AG04449 (cell line): Measurements from ENCODE around the gene GNAS-AS1.
A peak's percentile ranks its signal among the peaks of the same experiment; 100 is the strongest.

Source experiments
- CTCF ChIA-PET: fragments of 350-600 bp; formaldehyde crosslinking; extraction: SDS; loops from one replicate; lab custom pipeline; 2021; ENCODE audit warnings: antibody characterized with exemption; lab: Yijun Ruan, JAX
- POLR2A ChIA-PET: fragments of 400-600, 350-600 bp; formaldehyde crosslinking; extraction: SDS; loops from one replicate; lab custom pipeline; 2020; ENCODE audit warnings: antibody characterized with exemption, inconsistent platforms; lab: Yijun Ruan, JAX
- DNase-seq: peaks from one replicate; pipeline ENCODE4 v3.0.0-alpha.2; 2010; ENCODE audit warnings: low read depth, low spot score
- H3K4me3 ChIP-seq: 2 replicates; pipeline ENCODE4 v1.5.1; 2011; ENCODE audit warnings: low read depth, mild to moderate bottlenecking, control low read depth, low read length
- CTCF ChIP-seq: IDR thresholded peaks from one replicate; pipeline ENCODE4 v1.5.1; 2011; ENCODE audit warnings: mild to moderate bottlenecking, moderate library complexity, low read length, control low read depth, inconsistent platforms; ENCODE audit not compliant: insufficient read depth; ENCODE audit errors: missing control alignments

GNAS-AS1 gene

DNA sequence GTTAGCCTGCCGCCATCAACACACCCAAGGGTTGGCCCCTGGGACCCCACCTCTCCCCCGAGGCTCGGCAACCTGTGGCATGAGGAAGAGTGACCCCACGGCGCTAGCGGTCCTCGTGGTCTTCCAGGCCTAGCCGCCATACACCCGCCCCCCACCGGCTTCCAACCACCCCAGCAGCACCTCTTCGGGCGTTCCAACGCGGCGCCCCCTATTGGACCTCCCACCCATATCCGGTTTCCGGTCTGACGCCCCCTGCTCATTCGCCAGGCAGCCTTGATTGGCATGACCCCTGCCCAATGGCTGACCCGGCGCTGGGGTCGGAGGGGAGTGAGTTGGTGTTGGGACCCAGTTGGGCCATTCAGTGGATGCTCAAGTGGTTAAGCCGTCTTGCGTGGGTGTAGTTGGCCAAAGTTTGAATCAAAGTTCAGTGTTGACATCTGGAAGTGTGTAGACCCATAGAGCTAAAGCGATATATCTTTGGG, at the start of gene GNAS-AS1:
TSS of gene GNAS-AS1 (minus strand) at position 210 of the 482 bp plus-strand sequence.
- H3K4me3 ChIP-seq = peak within 1 kb of the TSS; percentile 73
- no peak for TF ChIP-seq CTCF
- POLR2A ChIA-PET = no interaction called here
- DNase-seq = peak; percentile 61
- CTCF ChIA-PET = interaction anchor here (0.6 to 3.6 kb wide), 8 partner anchors 9 to 613 kb away, joined by 3 to 14 read pairs (median 4); no protein-coding TSS in a partner anchor

- no peak for TF ChIP-seq CTCF
- ChIA-PET CTCF (interaction anchor here (1.2 to 1.3 kb wide), 3 partner anchors 14 to 30 kb away, joined by 3 to 4 read pairs (median 3); no protein-coding TSS in a partner anchor), POLR2A (interaction anchor here (1.0 kb wide), 1 partner anchor 94 kb away, joined by 3 read pairs; no protein-coding TSS in a partner anchor)
- H3K4me3 ChIP-seq = no peak overlapping the region
- no peak for DNase-seq
These were observed 49.7 kb upstream of the GNAS-AS1 start for GRCh38 chr20:58900397-58900796.

DNA sequence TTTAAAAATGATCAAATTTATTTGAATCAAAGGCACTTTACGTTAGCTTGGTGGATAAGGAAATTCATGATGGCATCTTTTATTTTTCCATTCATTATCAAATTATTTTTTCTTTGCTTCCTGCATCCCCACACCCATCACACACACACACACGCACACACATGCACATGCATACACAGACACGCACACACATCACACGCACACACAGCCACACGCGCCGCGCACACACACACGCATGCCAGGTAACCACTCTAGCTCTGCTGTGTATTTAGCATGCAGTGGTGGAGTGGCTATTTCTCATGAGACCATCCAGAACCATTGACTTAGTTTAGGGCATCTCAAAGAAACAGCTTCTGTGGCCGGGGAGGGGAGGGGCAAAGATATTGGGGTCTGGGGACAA, 48.8 kb upstream of the GNAS-AS1 start:
- ChIA-PET CTCF (interaction anchor here (1.2 to 1.5 kb wide), 2 partner anchors 15 to 322 kb away, joined by 3 to 4 read pairs; no protein-coding TSS in a partner anchor), POLR2A (interaction anchor here (0.6 to 1.0 kb wide), 2 partner anchors 95 to 1163 kb away, joined by 3 read pairs; no protein-coding TSS in a partner anchor)
- TF ChIP-seq CTCF = no peak
- no peak overlapping the region for H3K4me3 ChIP-seq
- no peak for DNase-seq

- H3K4me3 ChIP-seq = no peak overlapping the region
- ChIA-PET POLR2A (interaction anchor here (0.6 kb wide), 1 partner anchor 1164 kb away, joined by 3 read pairs; no protein-coding TSS in a partner anchor), CTCF (interaction anchor here (1.0 to 1.5 kb wide), 4 partner anchors 189 to 662 kb away, joined by 3 to 5 read pairs (median 4); no protein-coding TSS in a partner anchor)
- TF ChIP-seq CTCF = no peak
- no peak for DNase-seq
These were observed 48.1 kb upstream of the GNAS-AS1 start for GRCh38 chr20:58898629-58899408.

GRCh38 chr20:58897488-58897887, 46.8 kb upstream of the GNAS-AS1 start:
- ChIA-PET CTCF (interaction anchor here (1.0 to 1.2 kb wide), 2 partner anchors 10 to 28 kb away, joined by 4 read pairs; no protein-coding TSS in a partner anchor), POLR2A (interaction anchor here (0.8 kb wide), 1 partner anchor 79 kb away, joined by 3 read pairs; no protein-coding TSS in a partner anchor)
- no peak for DNase-seq
- no peak for TF ChIP-seq CTCF
- no peak overlapping the region for H3K4me3 ChIP-seq
